ENCODE measurements around the gene DUSP2. TPM values are rescaled to one million over a fixed set of nuclear protein-coding genes. Genes with fewer than 3 reads are reported as not detected.

The DUSP2 gene
- total and polyA plus RNA-seq, 10 of the 15 experiments (the other 5 are each of a cell fraction or from before 2014, with no cell fraction given): 9.7 to 212 (median 57.2) TPM

DNA sequence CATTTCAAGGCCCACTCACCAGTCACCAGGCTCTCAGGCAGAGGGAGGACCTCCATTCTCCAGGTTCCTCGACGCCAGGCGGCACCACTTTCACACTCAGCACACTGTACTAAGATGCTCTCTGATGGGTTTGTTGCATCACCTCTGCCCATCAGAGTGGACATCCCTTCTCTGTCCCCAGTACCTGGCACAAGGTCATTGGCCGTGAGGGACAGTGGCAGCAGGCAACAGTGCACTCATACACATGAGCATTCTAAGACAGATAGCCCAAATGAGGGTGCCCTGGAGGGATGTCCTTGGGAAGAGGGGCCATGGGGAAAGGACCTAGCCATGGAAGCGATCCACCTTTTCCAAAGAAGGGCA is 25.9 kb downstream of the DUSP2 start:
- no TSS peak for BruUV-seq (replicated peaks)
- H3K4me3 ChIP-seq: no peak overlapping the region
- RAD21 ChIA-PET (ENCODE audit: unreplicated experiment): interaction anchor here (1.4 kb wide), 2 partner anchors 84 to 127 kb away, joined by 3 to 5 read pairs; no protein-coding TSS in a partner anchor
- CTCF ChIA-PET: interaction anchor here (1.9 to 3.8 kb wide), 3 partner anchors 11 to 97 kb away, joined by 9 to 33 read pairs (median 10); no protein-coding TSS in a partner anchor
- TF ChIP-seq CBX3 (IDR thresholded peaks at IDR 0.05; ENCODE audit: borderline replicate concordance, low read depth) (no peak), CBX5 (IDR thresholded peaks at IDR 0.05; ENCODE audit: low read depth) (no peak), CHD4 (IDR thresholded peaks at IDR 0.05) (no peak), KLF5 (IDR thresholded peaks at IDR 0.05; ENCODE audit: partially characterized antibody) (no peak), SRF (IDR thresholded peaks at IDR 0.05; ENCODE audit: low read depth in 2 of 2, low read length in 2 of 2) (no peak)
- TF ChIP-seq, protein P1, sequence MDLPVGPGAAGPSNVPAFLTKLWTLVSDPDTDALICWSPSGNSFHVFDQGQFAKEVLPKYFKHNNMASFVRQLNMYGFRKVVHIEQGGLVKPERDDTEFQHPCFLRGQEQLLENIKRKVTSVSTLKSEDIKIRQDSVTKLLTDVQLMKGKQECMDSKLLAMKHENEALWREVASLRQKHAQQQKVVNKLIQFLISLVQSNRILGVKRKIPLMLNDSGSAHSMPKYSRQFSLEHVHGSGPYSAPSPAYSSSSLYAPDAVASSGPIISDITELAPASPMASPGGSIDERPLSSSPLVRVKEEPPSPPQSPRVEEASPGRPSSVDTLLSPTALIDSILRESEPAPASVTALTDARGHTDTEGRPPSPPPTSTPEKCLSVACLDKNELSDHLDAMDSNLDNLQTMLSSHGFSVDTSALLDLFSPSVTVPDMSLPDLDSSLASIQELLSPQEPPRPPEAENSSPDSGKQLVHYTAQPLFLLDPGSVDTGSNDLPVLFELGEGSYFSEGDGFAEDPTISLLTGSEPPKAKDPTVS (IDR thresholded peaks at IDR 0.05; ENCODE audit: low read depth, low read length): no peak
- no peaks in the 10 kb centered on the region for H3K36me3 ChIP-seq (ENCODE audit: control insufficient read depth in 2 of 2, insufficient read depth in 2 of 2, low read length in 1 of 2)
- SMC1A ChIA-PET (ENCODE audit: uncharacterized antibody, unreplicated experiment): interaction anchor here (0.8 to 0.9 kb wide), 2 partner anchors 55 to 94 kb away, joined by 3 read pairs; no protein-coding TSS in a partner anchor
- no peak overlapping the region for H3K4me2 ChIP-seq (ENCODE audit: control insufficient read depth, insufficient read depth)
- WGBS (ENCODE audit: insufficient coverage, insufficient replicate concordance, low lambda C conversion rate, missing lambda C conversion rate): 77% methylated on average over 5 of the region's 5 CpGs
- no peak for FAIRE-seq
- H2AFZ ChIP-seq (ENCODE audit: control insufficient read depth, low read depth, low read length): no peak overlapping the region
- H3K79me2 ChIP-seq (ENCODE audit: control insufficient read depth, insufficient read depth, low read length): no peaks in the 10 kb centered on the region
- H3K9me3 ChIP-seq (replicated peaks; ENCODE audit: control insufficient read depth, insufficient read depth, low read length): no peaks in the 10 kb centered on the region
- intact Hi-C loops (cut with micrococcal nuclease; ENCODE audit: unreplicated experiment) (loop anchor here (5.0 kb wide), 1 partner anchor 148 kb away; the partner anchor contains the start of genes CIAO1 and TMEM127), in situ Hi-C loops (cut with MboI) (no loop called here)
- H3K27ac ChIP-seq (ENCODE audit: control insufficient read depth, insufficient read depth): no peak overlapping the region
- no peak for DNase-seq (ENCODE audit: low read depth, low spot score)
- H3K27me3 ChIP-seq (replicated peaks in 1 of 2; ENCODE audit: control insufficient read depth in 2 of 2, insufficient read depth in 2 of 2, low read length in 1 of 2): peaks cover 0 to 1% of the 10 kb centered on the region in 2 experiments; a peak in 2 of 4 replicates
- ATAC-seq: no peak
- no peak overlapping the region for H3K9ac ChIP-seq (ENCODE audit: control insufficient read depth, insufficient read depth, low read length)
- no peaks in the 10 kb centered on the region; the same call in 1 of the 2 replicates for H4K20me1 ChIP-seq (ENCODE audit: control insufficient read depth, insufficient read depth)
- POLR2A ChIA-PET: no interaction called here
- peaks cover 10% of the 10 kb centered on the region for H3K4me1 ChIP-seq (ENCODE audit: control insufficient read depth, insufficient read depth, low read length)

Measured in GM12878 (cell line).